HEK293 (cell line): Measurements from ENCODE around the gene KIAA1614.

Experiments
- CTCF ChIA-PET: fragments of 350-600 bp; formaldehyde crosslinking; extraction: SDS; loops from one replicate; lab custom pipeline; 2021; ENCODE audit warnings: antibody characterized with exemption; lab: Yijun Ruan, JAX
- POLR2A ChIA-PET: fragments of 300-600 bp; formaldehyde crosslinking; extraction: SDS; loops from one replicate; lab custom pipeline; 2020; ENCODE audit warnings: antibody characterized with exemption, inconsistent platforms; lab: Yijun Ruan, JAX
- H3K27ac ChIP-seq: fragments of 200-500 bp; sonication (Bioruptor generic); 2 replicates; pipeline ENCODE4 v1.5.1; 2014; ENCODE audit warnings: low read depth, low read length, control low read depth, inconsistent platforms; ENCODE audit errors: extremely low read depth
- H3K36me3 ChIP-seq, 2 experiments: fragments of 200-500 bp in 1 of 2; sonication (Bioruptor generic) in 1 of 2; 1 replicate in 1 of 2; 2 replicates in 1 of 2; pipeline ENCODE4 v1.5.1; 2014 to 2017; ENCODE audit warnings: inconsistent platforms in 2 of 2, low read length in 2 of 2; ENCODE audit not compliant: control insufficient read depth in 2 of 2, insufficient read depth in 1 of 2
- H3K4me1 ChIP-seq: fragments of 200-500 bp; sonication (Bioruptor generic); 2 replicates; pipeline ENCODE4 v1.5.1; 2014; ENCODE audit warnings: mild to moderate bottlenecking, low read length, inconsistent platforms; ENCODE audit not compliant: control insufficient read depth, insufficient read depth
- H3K4me3 ChIP-seq: 2 replicates; pipeline ENCODE4 v1.5.1; 2011; ENCODE audit warnings: low read depth, mild to moderate bottlenecking, control low read depth, low read length, moderate library complexity
- H3K9me3 ChIP-seq: fragments of 200-500 bp; sonication (Bioruptor generic); 2 replicates; pipeline ENCODE4 v1.5.1; 2014; ENCODE audit warnings: low read depth, low read length, inconsistent platforms; ENCODE audit not compliant: control insufficient read depth, insufficient read depth
- AEBP2 ChIP-seq: fragments of 450-650 bp; formaldehyde crosslinking; IDR thresholded peaks from 2 replicates; pipeline ENCODE4 v1.5.1; 2016; ENCODE audit warnings: missing biosample characterization, missing genetic modification characterization, borderline replicate concordance
- ATF2 ChIP-seq: fragments of 450-650 bp; formaldehyde crosslinking; IDR thresholded peaks from 2 replicates; pipeline ENCODE4 v1.5.1; 2016; ENCODE audit warnings: missing biosample characterization, missing genetic modification characterization, low read depth
- ELK4 ChIP-seq: IDR thresholded peaks from 2 replicates; pipeline ENCODE4 v1.6.1; 2011; ENCODE audit warnings: mild to moderate bottlenecking, low read depth, low read length, borderline replicate concordance
- HIC1 ChIP-seq: fragments of 450-650 bp; formaldehyde crosslinking; IDR thresholded peaks from 2 replicates; pipeline ENCODE4 v1.5.1; 2016; ENCODE audit warnings: missing biosample characterization, missing genetic modification characterization
- MEIS1 ChIP-seq: sonication (generic); formaldehyde crosslinking; IDR thresholded peaks from 2 replicates; pipeline ENCODE4 v1.8.1; 2022; ENCODE audit warnings: missing genetic modification reagents, mild to moderate bottlenecking, borderline replicate concordance
- PRDM1 ChIP-seq: fragments of 450-650 bp; formaldehyde crosslinking; IDR thresholded peaks from 2 replicates; pipeline ENCODE4; 2016; ENCODE audit warnings: missing biosample characterization, missing genetic modification characterization
- SALL2 ChIP-seq: fragments of 450-650 bp; formaldehyde crosslinking; IDR thresholded peaks from 2 replicates; pipeline ENCODE4 v1.5.0; 2017; ENCODE audit warnings: missing biosample characterization, mild to moderate bottlenecking, missing genetic modification characterization, borderline replicate concordance
- SCRT1 ChIP-seq: fragments of 450-650 bp; formaldehyde crosslinking; IDR thresholded peaks from 2 replicates; pipeline ENCODE4 v1.5.1; 2016; ENCODE audit warnings: missing biosample characterization, missing genetic modification characterization, borderline replicate concordance
- SP2 ChIP-seq: fragments of 450-650 bp; formaldehyde crosslinking; IDR thresholded peaks from 2 replicates; pipeline ENCODE4 v1.5.1; 2016; ENCODE audit warnings: missing biosample characterization, missing genetic modification characterization
- TCF7L2 ChIP-seq: IDR thresholded peaks from 2 replicates; pipeline ENCODE4 v1.6.1; 2011; ENCODE audit warnings: low read depth, mild to moderate bottlenecking, inconsistent platforms, low read length, moderate library complexity, borderline replicate concordance
- ZBTB44 ChIP-seq: fragments of 450-650 bp; IDR thresholded peaks from 2 replicates; pipeline ENCODE4 v1.5.1; 2018; ENCODE audit warnings: missing biosample characterization, mild to moderate bottlenecking, missing genetic modification characterization
- ZBTB7A ChIP-seq: fragments of 450-650 bp; formaldehyde crosslinking; IDR thresholded peaks from 2 replicates; pipeline ENCODE4 v1.5.1; 2016; ENCODE audit warnings: low read depth, missing biosample characterization, missing genetic modification characterization
- ZNF221 ChIP-seq: fragments of 450-650 bp; formaldehyde crosslinking; IDR thresholded peaks from 2 replicates; pipeline ENCODE4 v1.5.1; 2017; ENCODE audit warnings: missing biosample characterization, missing genetic modification characterization, borderline replicate concordance
- ZNF426 ChIP-seq: fragments of 450-650 bp; formaldehyde crosslinking; IDR thresholded peaks from 2 replicates; pipeline ENCODE4 v1.5.1; 2017; ENCODE audit warnings: missing biosample characterization, missing genetic modification characterization, mild to moderate bottlenecking, inconsistent platforms, moderate library complexity
- ZNF548 ChIP-seq: fragments of 450-650 bp; formaldehyde crosslinking; IDR thresholded peaks from 2 replicates; pipeline ENCODE4 v1.5.1; 2016; ENCODE audit warnings: missing biosample characterization, missing genetic modification characterization
- ZNF670 ChIP-seq: fragments of 450-650 bp; formaldehyde crosslinking; IDR thresholded peaks from 2 replicates; pipeline ENCODE4 v1.5.1; 2016; ENCODE audit warnings: missing biosample characterization, missing genetic modification characterization, low read depth
- ZNF768 ChIP-seq: fragments of 450-650 bp; formaldehyde crosslinking; IDR thresholded peaks from 2 replicates; pipeline ENCODE4 v1.5.1; 2018; ENCODE audit warnings: missing biosample characterization, mild to moderate bottlenecking, missing genetic modification characterization
- ZNF792 ChIP-seq: fragments of 450-650 bp; formaldehyde crosslinking; IDR thresholded peaks from 2 replicates; pipeline ENCODE4 v1.5.1; 2016; ENCODE audit warnings: missing biosample characterization, missing genetic modification characterization
- ZNF837 ChIP-seq: fragments of 450-650 bp; formaldehyde crosslinking; IDR thresholded peaks from 2 replicates; pipeline ENCODE4 v1.5.1; 2016; ENCODE audit warnings: missing biosample characterization, missing genetic modification characterization
- ZSCAN18 ChIP-seq: fragments of 450-650 bp; formaldehyde crosslinking; IDR thresholded peaks from 2 replicates; pipeline ENCODE4 v1.5.1; 2016; ENCODE audit warnings: missing biosample characterization, missing genetic modification characterization

Gene KIAA1614

GRCh38 chr1:180920193-180920592 lies 7.5 kb downstream of the KIAA1614 start (continued):
- TF ChIP-seq PRDM1 (tag by site-specific recombination) = no peak

GRCh38 chr1:180920702-180921101 lies 8.0 kb downstream of the KIAA1614 start:
- TF ChIP-seq ZNF837 (tag by site-specific recombination) (no peak), SP2 (tag by site-specific recombination) (no peak), ZNF221 (tag by site-specific recombination) (no peak), ATF2 (no peak), ZNF670 (tag by site-specific recombination) (no peak), AEBP2 (tag by site-specific recombination) (no peak), ZNF792 (tag by site-specific recombination) (no peak), ZNF768 (tag by site-specific recombination) (no peak)
- H3K36me3 ChIP-seq = no peaks in the 10 kb centered on the region
- H3K4me1 ChIP-seq = peaks cover 4% of the 10 kb centered on the region; the same call in 1 of the 2 replicates
- H3K27ac ChIP-seq = no peak overlapping the region
- POLR2A ChIA-PET = no interaction called here
- no peaks in the 10 kb centered on the region for H3K9me3 ChIP-seq
- no peak overlapping the region for H3K4me3 ChIP-seq
- CTCF ChIA-PET = interaction anchor here (0.9 kb wide), 1 partner anchor 405 kb away, joined by 4 read pairs; no protein-coding TSS in a partner anchor

GRCh38 chr1:180921386-180921785 lies 8.7 kb downstream of the KIAA1614 start:
- CTCF ChIA-PET = interaction anchor here (0.6 to 0.9 kb wide), 2 partner anchors 22 to 405 kb away, joined by 4 read pairs; no protein-coding TSS in a partner anchor

More at GRCh38 chr1:180921386-180921785, 8.7 kb downstream of the KIAA1614 start:
- POLR2A ChIA-PET = no interaction called here
- no peak overlapping the region for H3K4me3 ChIP-seq
- peaks cover 4% of the 10 kb centered on the region; the same call in 1 of the 2 replicates for H3K4me1 ChIP-seq
- H3K9me3 ChIP-seq = no peaks in the 10 kb centered on the region
- TF ChIP-seq MEIS1 (CRISPR knock-in tag) (no peak), TCF7L2 (no peak), SCRT1 (tag by site-specific recombination) (no peak), ZNF426 (tag by site-specific recombination) (no peak), ZBTB44 (tag by site-specific recombination) (no peak), SALL2 (tag by site-specific recombination) (no peak), ELK4 (no peak), ZBTB7A (no peak), ZSCAN18 (tag by site-specific recombination) (no peak), ZNF548 (no peak), HIC1 (tag by site-specific recombination) (no peak)
- no peak overlapping the region for H3K27ac ChIP-seq
- H3K36me3 ChIP-seq = no peaks in the 10 kb centered on the region
